GM12878 (cell line): Measurements from ENCODE around the gene HHLA2. TPM values are rescaled to one million over a fixed set of nuclear protein-coding genes. Genes with fewer than 3 reads are reported as not detected.

Experiments
- ATAC-seq: fragments of 200-7000 bp; cut with Tn5 transposase; 3 replicates; pipeline ENCODE4 v1.9.1; 2020; ENCODE audit warnings: mild to moderate bottlenecking, moderate library complexity
- BruUV-seq: library from RNA; stranded (reverse); fragments of 400-500 nt; replicated peaks from 2 replicates; lab custom pipeline; 2021; lab: Mats Ljungman, UMichigan
- CTCF ChIA-PET: fragments of 300-600 bp; sonication (Branson Sonifier 250); formaldehyde crosslinking; extraction: SDS; loops from one replicate; lab custom pipeline; 2021; ENCODE audit warnings: inconsistent platforms; lab: Yijun Ruan, JAX
- POLR2A ChIA-PET: fragments of 350-600 bp; formaldehyde crosslinking; extraction: SDS; loops from one replicate; lab custom pipeline; 2021; ENCODE audit warnings: inconsistent platforms; lab: Charles Lee
- RAD21 ChIA-PET: fragments of 300-600 bp; sonication (Branson Sonifier 250); formaldehyde crosslinking; loops from one replicate; lab custom pipeline; 2023; ENCODE audit warnings: antibody characterized with exemption; ENCODE audit not compliant: unreplicated experiment; lab: Charles Lee
- SMC1A ChIA-PET: fragments of 300-600 bp; sonication (Branson Sonifier 250); formaldehyde crosslinking; loops from one replicate; lab custom pipeline; 2023; ENCODE audit not compliant: unreplicated experiment, uncharacterized antibody; lab: Charles Lee
- DNase-seq: peaks from one replicate; pipeline ENCODE4 v3.0.0-alpha.2; 2011; ENCODE audit warnings: low read depth, low spot score
- FAIRE-seq: peaks from 3 replicates; lab custom pipeline; 2011; peaks lifted over from hg19 to GRCh38; lab: Jason Lieb, UNC
- H2AFZ ChIP-seq: 2 replicates; pipeline ENCODE4 v1.6.0; 2011; ENCODE audit warnings: low read depth, low read length, control low read depth; ENCODE audit not compliant: control insufficient read depth
- H3K27ac ChIP-seq: 2 replicates; pipeline ENCODE4 v1.5.1; 2011; ENCODE audit warnings: control low read depth; ENCODE audit not compliant: control insufficient read depth, insufficient read depth
- H3K27me3 ChIP-seq, 2 experiments: replicated peaks in 1 of 2; 2 replicates each; pipeline versions ENCODE4 v1.6.0 to v1.6.1; 2011; ENCODE audit warnings: low read length in 1 of 2; ENCODE audit not compliant: control insufficient read depth in 2 of 2, insufficient read depth in 2 of 2
- H3K36me3 ChIP-seq, 2 experiments: 2 replicates each; pipeline ENCODE4 v1.5.1; 2011; ENCODE audit warnings: low read length in 1 of 2; ENCODE audit not compliant: control insufficient read depth in 2 of 2, insufficient read depth in 2 of 2
- H3K4me1 ChIP-seq: 2 replicates; pipeline ENCODE4 v1.6.1; 2011; ENCODE audit warnings: mild to moderate bottlenecking, low read length, moderate library complexity, mixed read lengths; ENCODE audit not compliant: control insufficient read depth, insufficient read depth
- H3K4me2 ChIP-seq: 2 replicates; pipeline ENCODE4 v1.6.0; 2011; ENCODE audit warnings: control low read depth; ENCODE audit not compliant: control insufficient read depth, insufficient read depth
- H3K4me3 ChIP-seq: fragments of 200-600 bp; sonication (generic); 2 replicates; pipeline ENCODE4 v1.5.1; 2016
- H3K79me2 ChIP-seq: 2 replicates; pipeline ENCODE4 v1.6.0; 2011; ENCODE audit warnings: low read length; ENCODE audit not compliant: control insufficient read depth, insufficient read depth
- H3K9ac ChIP-seq: 2 replicates; pipeline ENCODE4 v1.8.0; 2011; ENCODE audit warnings: low read length, control low read depth, mixed read lengths; ENCODE audit not compliant: control insufficient read depth, insufficient read depth
- H3K9me3 ChIP-seq: replicated peaks from 3 replicates; pipeline ENCODE4 v1.5.1; 2011; ENCODE audit warnings: mild to moderate bottlenecking, low read length; ENCODE audit not compliant: control insufficient read depth, insufficient read depth
- H4K20me1 ChIP-seq: 2 replicates; pipeline ENCODE4 v1.6.0; 2011; ENCODE audit not compliant: control insufficient read depth, insufficient read depth
- CREB1 ChIP-seq: IDR thresholded peaks from 2 replicates; pipeline ENCODE4 v1.6.1; 2012; ENCODE audit warnings: low read depth, mild to moderate bottlenecking, inconsistent platforms
- E2F8 ChIP-seq: fragments of 450-650 bp; IDR thresholded peaks from 2 replicates; pipeline ENCODE4 v1.6.1; 2018; ENCODE audit warnings: mild to moderate bottlenecking, low read depth, moderate library complexity; ENCODE audit not compliant: partially characterized antibody
- MAX ChIP-seq: IDR thresholded peaks from 2 replicates; pipeline ENCODE4 v1.6.1; 2012; ENCODE audit warnings: low read depth, low read length, improper control_type of control experiment
- NR2C2 ChIP-seq: IDR thresholded peaks from 2 replicates; pipeline ENCODE4 v1.6.1; 2011; ENCODE audit warnings: borderline replicate concordance, low read depth; ENCODE audit not compliant: control insufficient read depth, insufficient read length
- POLR2A ChIP-seq: IDR thresholded peaks from 2 replicates; pipeline ENCODE4 v1.6.1; 2011; ENCODE audit warnings: low read depth, mild to moderate bottlenecking, low read length
- RUNX3 ChIP-seq: IDR thresholded peaks from 2 replicates; pipeline ENCODE4 v1.6.1; 2012; ENCODE audit warnings: low read length, inconsistent platforms
- SIN3A ChIP-seq: IDR thresholded peaks from 2 replicates; pipeline ENCODE4 v1.6.1; 2012; ENCODE audit warnings: low read depth, low read length, improper control_type of control experiment
- SUPT20H ChIP-seq: IDR thresholded peaks from 2 replicates; pipeline ENCODE4 v1.6.1; 2011; ENCODE audit warnings: low read depth, mild to moderate bottlenecking, low read length, moderate library complexity, borderline replicate concordance; ENCODE audit not compliant: control insufficient read depth
- USF2 ChIP-seq: IDR thresholded peaks from 2 replicates; pipeline ENCODE4 v1.6.1; 2011; ENCODE audit warnings: low read depth, low read length, improper control_type of control experiment, borderline replicate concordance
- ZNF217 ChIP-seq: fragments of 450-650 bp; IDR thresholded peaks from 2 replicates; pipeline ENCODE4 v1.6.1; 2017; ENCODE audit warnings: antibody characterized with exemption, mild to moderate bottlenecking
- WGBS: methylation state at CpG from one replicate; pipeline ENCODE4 v1.1.6; 2016; ENCODE audit warnings: low lambda C conversion rate; ENCODE audit not compliant: insufficient replicate concordance, insufficient coverage; ENCODE audit errors: missing lambda C conversion rate; 5-methylcytosine and 5-hydroxymethylcytosine counted together
- in situ Hi-C: fragments of 300-500 bp; cut with MboI; formaldehyde crosslinking; loops from 9 replicates; pipeline ENCODE4 v1.14.3; 2018; ENCODE audit warnings: mixed read lengths
- intact Hi-C: fragments of 100-400 bp; cut with micrococcal nuclease; formaldehyde crosslinking; loops from one replicate; pipeline ENCODE4 v1.14.2; 2022; ENCODE audit not compliant: unreplicated experiment
- polyA plus RNA-seq, 11 experiments: library from polyadenylated mRNA; depleted of rRNA in 4 of 11; unstranded in 6 of 11; stranded (reverse) in 5 of 11; fragments of >200 nt; fragmentation: Nextera tagmentation in 4 of 11; fragmentation: Illumina TruSeq in 1 of 11; extraction: Ambion mirVana in 4 of 11; extraction: Trizol in 1 of 11; gene quantifications; 1 replicate in 1 of 11; 2 replicates in 10 of 11; pipeline versions ENCODE4 v1.2.1 to v1.2.3, GENCODE V29; 2011 to 2016; ENCODE audit warnings: inconsistent platforms in 2 of 11, missing spikeins in 2 of 11, low read depth in 1 of 11
- total RNA-seq, 4 experiments: library from RNA; depleted of rRNA in 3 of 4; stranded (reverse); fragments of >200 nt in 3 of 4; fragmentation: Illumina TruSeq in 1 of 4; extraction: Trizol in 1 of 4; gene quantifications; 2 replicates each; pipeline versions ENCODE4 v1.2.1 to v1.2.3, GENCODE V29; 2013 to 2021
- TF ChIP-seq, protein P1 (sequence below): fragments of 450-650 bp; IDR thresholded peaks from 2 replicates; pipeline ENCODE4 v1.6.1; 2017; ENCODE audit warnings: mild to moderate bottlenecking, low read depth, inconsistent platforms; ENCODE audit not compliant: poor library complexity, severe bottlenecking
- TF ChIP-seq, protein P2 (sequence below): fragments of 450-650 bp; IDR thresholded peaks from 2 replicates; pipeline ENCODE4 v1.6.1; 2017; ENCODE audit warnings: mild to moderate bottlenecking, moderate library complexity

The HHLA2 gene
- total and polyA plus RNA-seq, 10 of the 15 experiments (the other 5 are each of a cell fraction or from before 2014, with no cell fraction given): 0.11 to 1.3 (median 0.28) TPM; not detected in 1

GRCh38 chr3:108300103-108300849, 3.9 kb downstream of the HHLA2 start:
- Histone ChIP-seq H3K9me3 (no peaks in the 10 kb centered on the region), H3K36me3 (no peaks in the 10 kb centered on the region), H3K27me3 (no peaks in the 10 kb centered on the region), H3K79me2 (no peaks in the 10 kb centered on the region), H4K20me1 (no peaks in the 10 kb centered on the region), H2AFZ (no peak overlapping the region), H3K9ac (no peak overlapping the region), H3K4me2 (no peak overlapping the region), H3K27ac (no peak overlapping the region), H3K4me3 (no peak overlapping the region), H3K4me1 (peaks cover 7% of the 10 kb centered on the region)
- POLR2A ChIA-PET: no interaction called here
- ATAC-seq (no peak), DNase-seq (no peak), FAIRE-seq (no peak)
- 51% methylated on average over 9 of the region's 9 CpGs for WGBS
- in situ Hi-C loops: no loop called here
- SMC1A ChIA-PET: interaction anchor here (0.7 to 1.1 kb wide), 5 partner anchors 9 to 105 kb away, joined by 3 to 4 read pairs (median 3); no protein-coding TSS in a partner anchor
- intact Hi-C loops: no loop called here
- RAD21 ChIA-PET: interaction anchor here (1.9 kb wide), 1 partner anchor 88 kb away, joined by 5 read pairs; no protein-coding TSS in a partner anchor
- CTCF ChIA-PET: interaction anchor here (0.5 kb wide), 1 partner anchor 212 kb away, joined by 4 read pairs; no protein-coding TSS in a partner anchor
- BruUV-seq: no TSS peak
- TF ChIP-seq NR2C2 (no peak), SUPT20H (no peak), SIN3A (no peak), USF2 (no peak), POLR2A (no peak), MAX (no peak), RUNX3 (no peak), ZNF217 (no peak), CREB1 (no peak), E2F8 (no peak)
- TF ChIP-seq, protein P1, sequence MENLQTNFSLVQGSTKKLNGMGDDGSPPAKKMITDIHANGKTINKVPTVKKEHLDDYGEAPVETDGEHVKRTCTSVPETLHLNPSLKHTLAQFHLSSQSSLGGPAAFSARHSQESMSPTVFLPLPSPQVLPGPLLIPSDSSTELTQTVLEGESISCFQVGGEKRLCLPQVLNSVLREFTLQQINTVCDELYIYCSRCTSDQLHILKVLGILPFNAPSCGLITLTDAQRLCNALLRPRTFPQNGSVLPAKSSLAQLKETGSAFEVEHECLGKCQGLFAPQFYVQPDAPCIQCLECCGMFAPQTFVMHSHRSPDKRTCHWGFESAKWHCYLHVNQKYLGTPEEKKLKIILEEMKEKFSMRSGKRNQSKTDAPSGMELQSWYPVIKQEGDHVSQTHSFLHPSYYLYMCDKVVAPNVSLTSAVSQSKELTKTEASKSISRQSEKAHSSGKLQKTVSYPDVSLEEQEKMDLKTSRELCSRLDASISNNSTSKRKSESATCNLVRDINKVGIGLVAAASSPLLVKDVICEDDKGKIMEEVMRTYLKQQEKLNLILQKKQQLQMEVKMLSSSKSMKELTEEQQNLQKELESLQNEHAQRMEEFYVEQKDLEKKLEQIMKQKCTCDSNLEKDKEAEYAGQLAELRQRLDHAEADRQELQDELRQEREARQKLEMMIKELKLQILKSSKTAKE: no peak
- TF ChIP-seq, protein P2, sequence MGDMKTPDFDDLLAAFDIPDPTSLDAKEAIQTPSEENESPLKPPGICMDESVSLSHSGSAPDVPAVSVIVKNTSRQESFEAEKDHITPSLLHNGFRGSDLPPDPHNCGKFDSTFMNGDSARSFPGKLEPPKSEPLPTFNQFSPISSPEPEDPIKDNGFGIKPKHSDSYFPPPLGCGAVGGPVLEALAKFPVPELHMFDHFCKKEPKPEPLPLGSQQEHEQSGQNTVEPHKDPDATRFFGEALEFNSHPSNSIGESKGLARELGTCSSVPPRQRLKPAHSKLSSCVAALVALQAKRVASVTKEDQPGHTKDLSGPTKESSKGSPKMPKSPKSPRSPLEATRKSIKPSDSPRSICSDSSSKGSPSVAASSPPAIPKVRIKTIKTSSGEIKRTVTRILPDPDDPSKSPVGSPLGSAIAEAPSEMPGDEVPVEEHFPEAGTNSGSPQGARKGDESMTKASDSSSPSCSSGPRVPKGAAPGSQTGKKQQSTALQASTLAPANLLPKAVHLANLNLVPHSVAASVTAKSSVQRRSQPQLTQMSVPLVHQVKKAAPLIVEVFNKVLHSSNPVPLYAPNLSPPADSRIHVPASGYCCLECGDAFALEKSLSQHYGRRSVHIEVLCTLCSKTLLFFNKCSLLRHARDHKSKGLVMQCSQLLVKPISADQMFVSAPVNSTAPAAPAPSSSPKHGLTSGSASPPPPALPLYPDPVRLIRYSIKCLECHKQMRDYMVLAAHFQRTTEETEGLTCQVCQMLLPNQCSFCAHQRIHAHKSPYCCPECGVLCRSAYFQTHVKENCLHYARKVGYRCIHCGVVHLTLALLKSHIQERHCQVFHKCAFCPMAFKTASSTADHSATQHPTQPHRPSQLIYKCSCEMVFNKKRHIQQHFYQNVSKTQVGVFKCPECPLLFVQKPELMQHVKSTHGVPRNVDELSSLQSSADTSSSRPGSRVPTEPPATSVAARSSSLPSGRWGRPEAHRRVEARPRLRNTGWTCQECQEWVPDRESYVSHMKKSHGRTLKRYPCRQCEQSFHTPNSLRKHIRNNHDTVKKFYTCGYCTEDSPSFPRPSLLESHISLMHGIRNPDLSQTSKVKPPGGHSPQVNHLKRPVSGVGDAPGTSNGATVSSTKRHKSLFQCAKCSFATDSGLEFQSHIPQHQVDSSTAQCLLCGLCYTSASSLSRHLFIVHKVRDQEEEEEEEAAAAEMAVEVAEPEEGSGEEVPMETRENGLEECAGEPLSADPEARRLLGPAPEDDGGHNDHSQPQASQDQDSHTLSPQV: no peak
